Gastroesophageal sphincter (tissue), 3 donors: ENCODE measurements around the gene SLC16A11.

ENCODE experiments used
- CTCF ChIP-seq, 4 experiments: fragments of 200-600 bp in 2 of 4; fragments of 450-650 bp in 2 of 4; sonication (generic) in 1 of 4; IDR thresholded peaks; one replicate each; pipeline ENCODE4 v1.5.1; 2017 to 2019; ENCODE audit warnings: antibody characterized with exemption in 4 of 4, mild to moderate bottlenecking in 2 of 4, moderate library complexity in 2 of 4
- EP300 ChIP-seq: sonication (generic); formaldehyde crosslinking; IDR thresholded peaks from one replicate; pipeline ENCODE4 v1.6.1; 2017; ENCODE audit warnings: antibody characterized with exemption, mild to moderate bottlenecking
- POLR2A ChIP-seq, 2 donors: fragments of 450-650 bp; IDR thresholded peaks; one replicate each; pipeline ENCODE4 v1.6.1; 2017; ENCODE audit warnings: antibody characterized with exemption in 2 of 2, mild to moderate bottlenecking in 2 of 2, moderate library complexity in 1 of 2
- POLR2AphosphoS5 ChIP-seq: sonication (generic); formaldehyde crosslinking; IDR thresholded peaks from one replicate; pipeline ENCODE4 v1.6.1; 2017; ENCODE audit warnings: antibody characterized with exemption

GRCh38 chr17:7019839-7020519 is 23.9 kb downstream of the SLC16A11 start:
- TF ChIP-seq POLR2AphosphoS5 (no peak), POLR2A (IDR thresholded peaks at IDR 0.05) (no peak), CTCF (IDR thresholded peaks at IDR 0.05) (no peak), EP300 (no peak)
